ENCODE data around the gene TCIRG1.
A peak's percentile ranks its signal among the peaks of the same experiment; 100 is the strongest.

TCIRG1 gene

DNA sequence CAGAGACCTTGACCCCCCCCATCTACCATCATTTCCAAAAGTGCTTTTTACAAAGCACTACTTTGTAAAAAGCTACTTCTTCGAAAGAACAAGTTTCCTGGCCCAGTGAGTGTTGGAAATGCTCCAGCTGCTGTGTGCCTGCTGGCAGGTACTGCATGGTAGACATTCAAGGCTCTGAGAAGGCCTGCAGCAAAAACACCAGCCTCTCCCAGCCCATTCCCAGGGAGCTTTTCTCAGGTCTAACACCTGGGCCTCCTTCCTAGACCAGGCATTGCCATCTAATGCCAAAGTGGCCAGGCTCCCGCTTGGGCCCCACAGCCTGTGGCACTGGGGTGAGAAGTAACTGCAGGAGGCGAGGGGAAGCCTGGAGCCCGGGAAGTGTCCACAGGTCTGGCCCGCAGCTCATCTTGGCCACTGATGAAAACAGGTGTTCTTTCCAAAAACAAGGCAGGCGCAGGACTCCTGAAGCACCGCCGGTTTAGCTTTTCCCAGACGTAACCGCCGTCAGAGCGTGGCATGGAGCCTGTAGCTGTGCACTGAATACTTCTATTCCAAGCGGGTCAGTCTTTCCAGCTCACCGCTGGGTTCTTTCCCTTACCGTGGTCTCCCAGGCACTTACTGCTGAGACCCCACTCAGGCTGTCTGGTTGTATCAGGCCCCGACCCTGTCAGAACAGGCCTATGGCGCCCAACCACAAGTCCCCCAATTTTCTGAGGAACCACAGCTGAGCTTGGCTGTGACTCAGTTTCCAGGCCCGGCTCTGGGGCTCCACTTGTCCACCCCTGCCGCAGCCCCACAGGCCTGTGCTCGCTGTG, 1.2 kb upstream of the TCIRG1 start:
- DNase-seq = no peak

DNA sequence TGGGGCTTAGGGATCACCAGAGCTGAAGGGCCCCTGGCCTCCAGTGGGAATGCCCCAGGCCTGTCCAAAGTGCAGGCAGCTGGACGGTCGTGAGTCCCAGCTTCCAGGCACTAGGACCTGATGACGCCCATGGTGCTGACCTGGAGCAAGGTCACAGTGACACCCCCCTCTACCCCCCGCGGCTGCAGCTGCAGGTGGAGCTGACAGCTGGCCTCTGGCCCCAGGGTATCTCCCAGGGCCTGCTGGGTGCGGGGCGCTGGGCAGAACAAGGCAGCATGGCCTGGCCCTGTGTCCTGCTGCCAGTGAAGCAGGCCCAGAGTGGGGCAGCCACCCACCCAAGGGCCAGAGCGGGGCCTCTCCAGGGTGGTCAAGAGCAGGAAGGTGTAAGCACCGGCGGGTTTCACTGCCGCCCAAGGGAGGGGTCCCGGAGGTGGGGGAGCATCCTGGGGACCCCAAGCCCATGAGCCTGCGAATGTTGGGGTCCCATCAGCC, 553 bp upstream of the TCIRG1 start:
- DNase-seq = no peak

DNA sequence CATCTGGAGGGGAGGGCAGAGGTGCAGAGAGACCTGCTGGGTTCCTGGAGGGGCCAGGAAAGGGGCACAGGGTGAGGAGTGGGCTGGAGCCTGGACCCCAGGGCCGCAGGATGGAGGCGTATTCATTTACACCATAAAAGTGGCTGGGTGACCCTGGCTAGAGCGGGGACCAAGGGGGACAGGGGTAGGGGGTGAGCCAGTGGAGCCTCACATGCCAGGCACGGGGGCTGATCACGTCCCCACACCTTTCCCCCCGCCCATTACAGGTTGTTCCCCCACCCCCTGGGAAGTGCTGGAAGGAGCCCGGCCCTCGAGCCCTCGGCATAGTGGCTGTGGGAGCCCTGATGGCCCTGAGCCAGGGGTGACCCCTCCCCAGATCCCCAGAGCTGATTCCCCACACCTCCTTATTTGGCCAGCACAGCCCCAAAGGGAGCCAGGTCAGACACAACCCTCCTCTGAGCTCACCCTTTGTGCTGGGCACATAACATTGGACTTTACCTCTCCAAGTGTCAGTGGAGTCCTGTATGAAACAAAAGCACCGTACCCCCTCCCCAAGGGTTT, 781 bp downstream of the TCIRG1 start:
- DNase-seq = no peak

DNA sequence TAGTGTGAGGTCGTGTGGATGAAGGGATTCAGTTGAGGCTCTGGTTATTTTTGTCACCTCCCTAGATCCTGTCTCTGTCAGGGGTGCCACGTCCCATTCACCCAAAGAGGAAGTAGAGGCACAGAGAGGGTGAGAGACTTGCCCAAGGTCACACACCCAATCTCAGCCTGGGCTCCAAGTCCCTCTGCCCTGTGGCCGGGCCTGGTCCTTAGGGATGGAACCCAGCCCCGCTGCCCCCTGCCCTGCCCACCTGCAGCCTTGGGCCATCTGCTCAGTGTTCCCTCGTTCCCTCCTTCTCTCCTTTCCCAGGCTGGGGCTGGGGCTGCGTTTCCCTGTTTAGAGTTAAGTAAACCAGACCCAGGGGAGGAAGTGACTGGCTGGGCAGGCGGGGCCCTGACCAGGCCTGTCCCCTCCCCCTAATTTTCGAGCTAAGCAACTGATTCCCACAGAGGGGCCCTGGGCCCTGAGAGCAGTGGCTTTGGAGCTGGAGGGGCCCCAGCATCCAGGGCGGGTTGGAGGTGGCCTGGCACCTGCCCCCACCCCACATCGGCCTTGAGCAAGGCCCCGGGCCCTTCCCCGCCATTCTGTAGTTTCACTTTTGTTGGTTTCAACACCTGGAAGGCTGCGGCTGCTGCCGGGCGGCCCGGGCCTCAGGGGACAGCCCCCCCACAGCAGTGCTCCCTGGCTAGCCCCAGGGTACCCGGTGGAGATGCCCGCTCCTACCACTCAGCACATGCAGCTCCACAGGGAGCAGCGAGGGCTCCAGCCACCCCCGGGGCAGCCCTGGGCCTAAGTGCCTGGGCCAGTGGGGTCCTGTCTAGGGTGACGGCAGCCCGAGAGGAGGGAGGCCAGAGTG, 1.5 kb downstream of the TCIRG1 start:
- peak; percentile 31 for DNase-seq

DNA sequence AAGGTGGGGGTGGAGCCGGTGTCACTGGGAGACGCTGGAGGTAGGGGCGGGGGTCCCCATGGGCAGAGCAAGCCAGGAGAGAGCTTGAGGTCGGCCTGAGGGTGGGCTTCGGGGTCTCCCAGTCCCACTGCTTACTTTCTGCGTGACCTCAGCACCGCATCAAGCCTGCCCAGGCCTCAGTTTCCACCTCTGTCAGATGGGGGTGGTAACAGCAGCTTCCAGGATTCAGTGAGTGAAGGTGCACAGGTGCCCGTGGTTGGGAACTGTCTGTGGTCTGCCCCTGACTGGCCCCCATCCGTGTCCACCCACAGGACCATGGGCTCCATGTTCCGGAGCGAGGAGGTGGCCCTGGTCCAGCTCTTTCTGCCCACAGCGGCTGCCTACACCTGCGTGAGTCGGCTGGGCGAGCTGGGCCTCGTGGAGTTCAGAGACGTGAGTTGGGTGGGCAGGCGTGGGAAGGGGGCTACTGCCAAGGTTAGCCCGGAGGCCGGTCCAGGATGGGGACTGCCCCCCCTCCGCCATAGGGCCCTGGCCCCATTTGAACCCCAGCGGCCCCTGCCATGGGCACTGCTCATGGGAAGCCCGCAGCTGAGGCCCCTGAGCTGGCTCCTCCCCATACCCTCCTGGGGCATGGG, 2.2 kb downstream of the TCIRG1 start:
- DNase-seq = no peak

DNA sequence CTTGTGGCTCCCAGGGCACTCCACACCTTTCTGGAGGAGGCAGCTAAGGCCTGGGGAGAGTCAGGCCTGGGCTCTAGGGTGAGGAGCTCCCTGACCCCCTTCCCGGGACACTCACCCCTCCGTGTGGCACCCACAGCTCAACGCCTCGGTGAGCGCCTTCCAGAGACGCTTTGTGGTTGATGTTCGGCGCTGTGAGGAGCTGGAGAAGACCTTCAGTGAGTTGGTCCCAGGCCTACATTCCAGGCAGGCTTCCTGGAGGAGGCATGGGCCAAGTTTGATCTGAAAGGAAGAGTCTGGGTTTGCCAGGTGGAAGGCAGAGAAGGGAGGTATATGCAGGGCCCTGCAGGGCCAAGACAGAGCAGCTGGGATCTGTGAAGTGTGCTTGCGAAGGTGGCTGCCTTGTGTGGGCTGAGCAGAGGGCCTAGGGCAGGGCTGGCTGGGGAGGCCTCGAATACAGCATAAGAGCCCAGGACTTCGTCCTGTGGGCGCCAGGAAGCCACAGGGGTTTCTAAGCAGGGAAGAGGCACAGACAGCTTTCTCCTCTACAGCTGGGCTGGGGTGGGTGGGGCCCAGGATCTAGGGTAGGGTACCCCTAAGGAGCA, 2.9 kb downstream of the TCIRG1 start:
- no peak for DNase-seq

DNA sequence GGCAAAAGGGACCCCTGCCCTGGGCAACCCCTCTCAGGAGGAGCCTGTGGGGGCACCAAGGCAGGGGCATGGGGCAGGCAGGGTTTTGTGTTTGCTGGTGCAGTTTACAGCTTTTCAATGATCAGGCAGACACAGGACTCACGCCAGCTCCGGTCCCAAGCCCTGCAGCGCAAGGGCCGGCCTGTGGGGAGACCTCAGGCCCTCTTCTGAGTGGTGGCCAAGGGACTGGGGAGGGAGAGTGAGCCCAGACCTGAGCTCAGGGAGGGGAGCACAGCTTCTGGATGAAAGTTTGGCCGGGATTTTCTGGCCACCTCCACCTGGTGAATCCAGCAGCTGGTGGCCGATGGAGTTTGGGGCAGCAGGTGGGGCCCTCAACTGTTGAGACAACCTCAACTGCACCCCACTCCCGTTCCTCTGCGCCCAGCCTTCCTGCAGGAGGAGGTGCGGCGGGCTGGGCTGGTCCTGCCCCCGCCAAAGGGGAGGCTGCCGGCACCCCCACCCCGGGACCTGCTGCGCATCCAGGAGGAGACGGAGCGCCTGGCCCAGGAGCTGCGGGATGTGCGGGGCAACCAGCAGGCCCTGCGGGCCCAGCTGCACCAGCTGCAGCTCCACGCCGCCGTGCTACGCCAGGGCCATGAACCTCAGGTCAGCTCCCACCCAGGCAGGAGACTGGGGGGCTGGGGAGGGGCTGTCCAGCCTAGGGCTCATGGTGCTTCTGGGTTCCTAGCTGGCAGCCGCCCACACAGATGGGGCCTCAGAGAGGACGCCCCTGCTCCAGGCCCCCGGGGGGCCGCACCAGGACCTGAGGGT, 3.6 kb downstream of the TCIRG1 start:
- no peak for DNase-seq

DNA sequence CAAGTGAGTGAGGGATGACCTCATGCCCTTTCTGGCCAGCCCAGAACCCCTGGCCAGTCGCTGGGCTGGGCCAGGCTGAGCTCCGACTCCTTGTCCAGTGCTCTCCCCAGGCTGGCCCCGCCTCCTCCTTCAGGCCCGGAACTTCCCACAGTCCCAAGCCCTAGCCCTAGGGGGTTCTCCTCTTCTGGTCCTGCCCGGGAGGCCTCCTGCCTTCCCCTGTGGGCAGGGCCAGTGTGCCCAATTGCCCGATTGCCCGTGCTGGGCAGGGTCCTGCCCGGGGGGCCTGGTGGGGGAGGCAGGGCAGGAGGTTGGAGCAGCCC, 4.2 kb downstream of the TCIRG1 start:
- DNase-seq = no peak

DNA sequence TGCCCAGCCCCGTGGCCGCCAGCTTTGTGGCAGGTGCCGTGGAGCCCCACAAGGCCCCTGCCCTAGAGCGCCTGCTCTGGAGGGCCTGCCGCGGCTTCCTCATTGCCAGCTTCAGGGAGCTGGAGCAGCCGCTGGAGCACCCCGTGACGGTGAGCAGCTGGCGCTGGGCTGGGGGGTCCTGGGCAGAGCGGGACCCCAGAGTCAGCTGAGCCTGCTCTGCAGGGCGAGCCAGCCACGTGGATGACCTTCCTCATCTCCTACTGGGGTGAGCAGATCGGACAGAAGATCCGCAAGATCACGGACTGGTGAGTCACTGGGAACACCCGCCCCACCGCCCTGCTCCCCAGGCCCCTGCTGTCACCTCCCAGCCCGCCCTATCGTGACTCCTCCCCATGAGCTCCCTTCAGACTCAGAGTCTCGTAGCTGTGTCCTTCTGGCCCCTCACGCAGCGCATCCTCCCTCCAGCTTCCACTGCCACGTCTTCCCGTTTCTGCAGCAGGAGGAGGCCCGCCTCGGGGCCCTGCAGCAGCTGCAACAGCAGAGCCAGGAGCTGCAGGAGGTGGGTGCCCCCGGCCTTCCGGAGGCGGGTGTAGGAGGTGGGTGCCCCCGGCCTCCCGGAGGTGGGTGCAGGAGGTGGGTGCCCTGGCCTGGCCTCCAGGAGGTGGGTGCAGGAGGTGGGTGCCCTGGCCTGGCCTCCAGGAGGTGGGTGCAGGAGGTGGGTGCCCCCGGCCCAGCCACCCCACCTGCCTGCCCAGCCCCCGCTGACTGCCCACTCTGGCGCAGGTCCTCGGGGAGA, 4.7 kb downstream of the TCIRG1 start:
- DNase-seq = no peak

DNA sequence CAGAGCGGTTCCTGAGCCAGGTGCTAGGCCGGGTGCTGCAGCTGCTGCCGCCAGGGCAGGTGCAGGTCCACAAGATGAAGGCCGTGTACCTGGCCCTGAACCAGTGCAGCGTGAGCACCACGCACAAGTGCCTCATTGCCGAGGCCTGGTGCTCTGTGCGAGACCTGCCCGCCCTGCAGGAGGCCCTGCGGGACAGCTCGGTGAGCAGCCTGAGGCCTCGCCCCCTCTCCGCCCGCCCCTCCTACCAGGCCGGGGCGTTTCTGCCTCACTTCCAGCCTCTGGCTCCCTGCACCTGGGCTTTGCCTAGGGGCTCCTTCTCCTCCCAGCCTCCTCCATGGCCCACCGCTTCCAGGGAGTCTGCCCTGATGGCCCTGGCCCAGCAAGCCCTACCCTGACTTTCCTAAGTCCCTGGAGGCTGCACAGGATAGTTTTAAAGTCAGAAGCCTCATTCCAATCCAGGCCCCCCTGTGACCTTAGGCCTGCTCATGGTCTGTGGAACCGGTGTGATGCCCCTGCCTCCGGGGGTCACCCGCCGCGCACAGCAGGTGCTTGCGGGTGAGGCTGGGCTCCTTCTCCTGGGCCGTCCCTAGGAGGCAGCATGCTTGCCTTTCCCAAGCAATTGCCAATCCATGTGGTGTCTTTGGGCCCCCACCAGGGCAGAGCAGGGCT, 5.5 kb downstream of the TCIRG1 start:
- no peak for DNase-seq

DNA sequence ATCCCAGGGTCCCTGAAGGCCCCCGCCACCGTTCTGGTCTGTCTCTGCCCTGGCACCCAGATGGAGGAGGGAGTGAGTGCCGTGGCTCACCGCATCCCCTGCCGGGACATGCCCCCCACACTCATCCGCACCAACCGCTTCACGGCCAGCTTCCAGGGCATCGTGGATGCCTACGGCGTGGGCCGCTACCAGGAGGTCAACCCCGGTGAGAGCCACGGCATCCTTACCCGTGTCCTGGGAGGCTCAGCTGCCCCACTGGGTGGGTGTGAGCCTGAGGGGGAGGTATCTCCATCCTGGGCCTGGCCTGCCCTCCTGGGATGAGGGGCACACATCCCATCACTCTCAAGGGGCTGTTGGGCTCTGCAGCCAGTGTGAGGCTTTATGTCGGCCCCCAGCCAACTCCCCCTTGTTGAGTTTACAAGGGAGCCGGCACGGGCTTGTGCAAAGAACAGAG, 6.1 kb downstream of the TCIRG1 start:
- DNase-seq = no peak

DNA sequence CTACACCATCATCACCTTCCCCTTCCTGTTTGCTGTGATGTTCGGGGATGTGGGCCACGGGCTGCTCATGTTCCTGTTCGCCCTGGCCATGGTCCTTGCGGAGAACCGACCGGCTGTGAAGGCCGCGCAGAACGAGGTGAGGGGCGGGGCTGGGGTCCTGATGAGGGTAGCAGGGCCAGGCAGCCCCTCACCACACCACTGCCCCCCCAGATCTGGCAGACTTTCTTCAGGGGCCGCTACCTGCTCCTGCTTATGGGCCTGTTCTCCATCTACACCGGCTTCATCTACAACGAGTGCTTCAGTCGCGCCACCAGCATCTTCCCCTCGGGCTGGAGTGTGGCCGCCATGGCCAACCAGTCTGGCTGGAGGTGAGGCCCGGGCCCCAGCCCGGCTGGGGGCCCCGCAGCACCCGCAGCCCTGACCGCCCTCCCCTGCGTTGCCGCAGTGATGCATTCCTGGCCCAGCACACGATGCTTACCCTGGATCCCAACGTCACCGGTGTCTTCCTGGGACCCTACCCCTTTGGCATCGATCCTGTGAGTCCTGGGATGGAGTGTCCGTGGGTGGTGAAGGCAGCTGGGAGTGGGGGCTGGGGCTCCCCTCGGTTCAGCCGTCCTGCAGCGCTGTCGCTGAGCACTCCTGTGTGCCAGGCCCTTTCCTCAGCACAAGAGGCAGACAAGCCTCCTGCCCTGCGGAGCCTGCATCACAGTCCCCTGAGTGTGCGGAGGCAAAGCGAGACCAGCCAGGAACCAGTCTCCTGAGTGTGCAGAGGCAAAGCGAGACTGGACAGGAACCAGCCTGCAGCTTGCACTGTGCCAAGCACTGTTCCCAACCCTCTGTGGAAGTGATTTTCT, 8.8 kb downstream of the TCIRG1 start:
- no peak for DNase-seq

DNA sequence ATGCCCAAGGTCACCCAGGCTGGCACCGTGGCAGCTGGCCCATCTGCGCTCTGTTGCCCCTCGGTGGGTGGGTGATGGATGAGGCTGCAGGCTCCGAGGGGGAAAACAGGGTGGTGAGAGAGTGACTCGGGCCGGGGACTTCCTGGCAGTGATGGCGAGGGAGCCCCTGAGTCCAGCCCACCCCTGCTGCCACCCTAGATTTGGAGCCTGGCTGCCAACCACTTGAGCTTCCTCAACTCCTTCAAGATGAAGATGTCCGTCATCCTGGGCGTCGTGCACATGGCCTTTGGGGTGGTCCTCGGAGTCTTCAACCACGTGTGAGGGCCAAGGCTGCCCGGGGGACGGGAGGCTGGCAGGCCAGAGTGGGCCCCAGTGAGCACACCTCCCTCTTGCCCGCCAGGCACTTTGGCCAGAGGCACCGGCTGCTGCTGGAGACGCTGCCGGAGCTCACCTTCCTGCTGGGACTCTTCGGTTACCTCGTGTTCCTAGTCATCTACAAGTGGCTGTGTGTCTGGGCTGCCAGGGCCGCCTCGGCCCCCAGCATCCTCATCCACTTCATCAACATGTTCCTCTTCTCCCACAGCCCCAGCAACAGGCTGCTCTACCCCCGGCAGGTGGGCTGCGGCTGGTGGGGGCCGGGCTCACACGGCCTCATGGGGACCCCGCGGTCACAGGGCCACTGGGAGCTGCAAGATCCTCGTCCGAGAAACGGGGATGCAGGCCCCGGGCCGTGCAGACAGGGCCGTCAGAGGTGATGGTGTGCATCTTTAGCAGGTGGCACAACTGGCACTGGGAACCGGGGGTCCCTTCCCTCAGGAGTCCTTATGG, 10.1 kb downstream of the TCIRG1 start:
- no peak for DNase-seq

DNA sequence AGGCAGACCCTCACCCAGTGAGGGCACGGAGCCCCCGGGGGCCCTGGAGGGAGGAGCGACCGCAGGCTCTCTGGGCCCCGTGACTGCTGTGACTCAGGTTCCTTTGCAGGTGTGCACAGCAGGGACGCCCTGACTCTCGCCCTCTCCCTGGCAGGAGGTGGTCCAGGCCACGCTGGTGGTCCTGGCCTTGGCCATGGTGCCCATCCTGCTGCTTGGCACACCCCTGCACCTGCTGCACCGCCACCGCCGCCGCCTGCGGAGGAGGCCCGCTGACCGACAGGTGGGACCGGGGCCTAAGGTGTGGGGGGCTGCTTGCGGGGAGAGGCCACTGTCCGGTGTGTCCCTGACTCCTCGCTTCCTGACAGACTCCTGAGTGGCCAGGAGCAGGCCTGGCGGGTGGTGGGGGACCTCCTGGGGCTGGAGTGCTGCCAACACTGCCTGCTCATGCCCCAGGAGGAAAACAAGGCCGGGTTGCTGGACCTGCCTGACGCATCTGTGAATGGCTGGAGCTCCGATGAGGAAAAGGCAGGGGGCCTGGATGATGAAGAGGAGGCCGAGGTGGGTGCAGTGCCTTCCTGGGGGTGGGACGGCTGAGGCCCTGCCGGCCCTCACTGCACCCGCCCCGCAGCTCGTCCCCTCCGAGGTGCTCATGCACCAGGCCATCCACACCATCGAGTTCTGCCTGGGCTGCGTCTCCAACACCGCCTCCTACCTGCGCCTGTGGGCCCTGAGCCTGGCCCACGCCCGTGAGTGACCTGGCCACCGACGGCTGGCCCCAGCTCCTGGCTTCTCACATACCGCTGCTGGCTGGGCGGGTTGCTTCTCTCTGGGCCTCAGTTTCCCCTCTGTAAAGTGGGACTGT, 10.9 kb downstream of the TCIRG1 start:
- DNase-seq = no peak

DNA sequence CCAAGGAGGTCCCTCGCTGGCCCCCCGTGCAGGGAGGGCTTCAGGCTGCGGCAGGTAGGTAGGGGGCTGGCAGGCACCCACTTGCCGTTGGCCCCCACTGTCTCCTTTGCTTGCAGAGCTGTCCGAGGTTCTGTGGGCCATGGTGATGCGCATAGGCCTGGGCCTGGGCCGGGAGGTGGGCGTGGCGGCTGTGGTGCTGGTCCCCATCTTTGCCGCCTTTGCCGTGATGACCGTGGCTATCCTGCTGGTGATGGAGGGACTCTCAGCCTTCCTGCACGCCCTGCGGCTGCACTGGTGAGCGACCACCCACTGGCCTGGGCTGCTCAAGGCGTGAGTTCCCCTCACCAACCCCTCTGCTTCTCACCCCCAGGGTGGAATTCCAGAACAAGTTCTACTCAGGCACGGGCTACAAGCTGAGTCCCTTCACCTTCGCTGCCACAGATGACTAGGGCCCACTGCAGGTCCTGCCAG, 11.6 kb downstream of the TCIRG1 start:
- no peak for DNase-seq

DNA sequence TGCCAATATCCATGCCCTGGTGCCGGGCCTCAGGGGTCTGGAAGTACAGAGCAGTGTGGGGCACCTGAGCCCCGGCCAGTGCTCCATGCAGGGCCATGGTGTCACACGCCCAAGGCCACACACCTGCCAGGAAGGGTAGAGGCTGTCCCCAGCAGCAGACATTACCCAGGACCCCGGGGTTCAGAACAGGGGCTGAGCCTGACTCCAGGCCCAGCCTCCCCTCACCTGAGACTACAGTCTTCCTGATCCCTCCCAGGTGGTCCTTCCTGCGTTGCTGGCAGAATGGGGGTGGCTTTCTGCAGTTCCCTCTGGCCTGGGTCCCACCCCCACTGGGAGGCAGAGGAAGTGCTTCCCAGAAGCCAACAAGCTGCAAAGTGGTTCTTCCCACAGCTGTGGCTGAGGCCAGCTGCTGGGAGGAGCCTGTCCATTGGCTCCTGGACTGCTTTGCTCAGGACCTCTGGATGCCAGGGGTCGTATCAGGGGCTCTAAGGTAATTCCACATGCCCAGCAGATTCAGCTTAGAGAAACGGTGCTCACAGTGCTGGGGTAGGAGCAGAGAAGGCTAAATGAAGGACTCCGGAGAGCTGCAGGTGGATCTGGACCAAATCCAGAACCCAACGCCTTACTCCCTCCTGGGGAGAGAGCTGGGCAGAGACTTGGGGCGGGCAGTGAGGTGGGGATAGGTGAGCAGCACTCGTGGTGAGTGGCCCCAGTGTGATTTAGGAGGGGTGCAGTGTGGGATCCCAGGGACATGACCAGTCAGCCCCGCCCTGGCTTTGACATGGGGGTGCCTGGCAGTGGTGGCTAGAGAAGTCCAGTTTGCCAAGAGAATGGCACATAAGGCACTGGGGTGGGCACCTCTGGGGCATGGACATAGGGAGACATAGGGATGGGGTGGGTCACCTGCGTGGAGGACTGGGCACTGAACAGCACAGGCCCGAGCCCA, 12.6 kb downstream of the TCIRG1 start:
- no peak for DNase-seq
